ENCODE data around the gene RAMP1.

The RAMP1 gene

DNA sequence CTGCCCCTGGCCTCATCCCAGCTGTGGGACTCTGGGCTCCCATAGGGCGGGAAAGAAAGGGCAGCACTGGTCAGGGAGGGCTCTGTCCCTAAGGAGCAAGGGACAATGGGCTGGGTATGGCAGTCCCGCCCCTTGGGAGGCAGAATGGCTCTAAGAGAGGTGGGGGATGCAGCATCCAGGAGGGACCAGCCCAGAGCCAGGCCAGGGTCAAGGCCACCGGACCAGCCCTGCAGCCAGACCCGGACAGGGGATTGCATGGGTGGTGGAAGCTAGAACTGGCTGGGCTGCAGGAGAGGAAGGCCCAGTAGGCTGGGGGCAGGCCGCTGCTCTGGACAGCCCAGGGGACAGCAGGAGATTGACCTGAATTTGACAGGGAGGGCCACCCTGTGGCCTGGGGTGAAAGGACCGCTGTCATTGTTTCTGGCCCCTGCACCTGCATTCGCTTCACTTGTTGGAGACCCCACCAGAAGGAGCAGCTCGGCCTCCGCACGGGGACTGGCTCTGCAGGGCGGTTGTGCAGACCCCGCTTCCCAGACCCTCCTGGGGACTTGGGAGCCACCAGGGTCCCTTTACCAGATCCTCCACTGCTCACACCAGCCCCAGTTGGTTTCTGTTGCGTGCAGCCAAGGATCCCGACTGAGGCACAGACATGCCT lies 14.6 kb downstream of the RAMP1 start:
- peaks cover 22% of the 10 kb centered on the region; the same call in 1 of the 2 replicates for H3K9me3 ChIP-seq (ENCODE audit: insufficient read depth, low read length)
- H3K9ac ChIP-seq (ENCODE audit: insufficient read length, low read depth): no peak overlapping the region
- H3K36me3 ChIP-seq (ENCODE audit: insufficient read depth, insufficient read length, low read length): no peaks in the 10 kb centered on the region
- no peak for DNase-seq (ENCODE audit: low read depth, low spot score)
- H3K4me3 ChIP-seq (ENCODE audit: insufficient read length, low read depth): no peak overlapping the region
- H3K27me3 ChIP-seq (ENCODE audit: insufficient read depth, insufficient read length): no peaks in the 10 kb centered on the region
- TF ChIP-seq ZNF274 (IDR thresholded peaks at IDR 0.05; ENCODE audit: low read depth, low read length) (no peak), SUZ12 (IDR thresholded peaks at IDR 0.05; ENCODE audit: extremely low read depth, insufficient read depth, insufficient read length) (no peak), YY1 (IDR thresholded peaks at IDR 0.05; ENCODE audit: insufficient read depth, insufficient read length) (no peak)
- peaks cover 15% of the 10 kb centered on the region for H3K4me1 ChIP-seq (ENCODE audit: insufficient read depth, insufficient read length)

DNA sequence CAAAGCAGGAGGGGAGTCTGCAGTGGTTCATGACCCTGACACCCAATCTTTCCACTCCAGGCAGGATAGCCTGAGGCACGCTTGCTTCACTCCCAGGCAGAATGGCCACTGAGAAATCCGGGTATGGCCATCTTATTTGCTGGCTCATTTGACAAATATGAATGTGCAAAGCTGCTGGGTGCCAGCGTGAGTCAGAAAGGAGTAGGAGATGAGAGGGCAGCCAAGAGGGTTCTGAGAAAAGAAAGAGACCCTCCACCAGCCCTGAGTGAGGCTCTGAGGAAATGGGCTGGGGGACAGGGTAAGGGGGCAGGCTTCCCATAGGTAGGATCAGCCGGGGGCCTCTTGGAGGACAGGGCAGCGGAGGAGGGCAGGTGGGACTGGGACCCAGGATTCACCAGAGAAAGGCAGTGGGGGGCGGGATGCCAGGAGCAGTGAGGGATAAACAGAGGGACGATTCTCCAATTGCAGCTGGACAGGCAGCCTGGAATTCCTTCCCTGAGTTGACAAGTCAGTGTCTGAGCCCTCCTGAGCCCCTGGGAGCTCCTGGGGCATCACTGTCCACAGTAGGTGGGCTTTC lies 15.2 kb downstream of the RAMP1 start:
- no peaks in the 10 kb centered on the region for H3K27me3 ChIP-seq (ENCODE audit: insufficient read depth, insufficient read length)
- H3K4me1 ChIP-seq (ENCODE audit: insufficient read depth, insufficient read length): peaks cover 15% of the 10 kb centered on the region
- H3K4me3 ChIP-seq (ENCODE audit: insufficient read length, low read depth): no peak overlapping the region
- no peak for DNase-seq (ENCODE audit: low read depth, low spot score)
- H3K9ac ChIP-seq (ENCODE audit: insufficient read length, low read depth): no peak overlapping the region
- no peak for TF ChIP-seq ZNF274 (IDR thresholded peaks at IDR 0.05; ENCODE audit: low read depth, low read length)
- TF ChIP-seq YY1 (IDR thresholded peaks at IDR 0.05; ENCODE audit: insufficient read depth, insufficient read length): no peak
- no peak for TF ChIP-seq SUZ12 (IDR thresholded peaks at IDR 0.05; ENCODE audit: extremely low read depth, insufficient read depth, insufficient read length)
- peaks cover 22% of the 10 kb centered on the region; the same call in 1 of the 2 replicates for H3K9me3 ChIP-seq (ENCODE audit: insufficient read depth, low read length)
- H3K36me3 ChIP-seq (ENCODE audit: insufficient read depth, insufficient read length, low read length): no peaks in the 10 kb centered on the region

DNA sequence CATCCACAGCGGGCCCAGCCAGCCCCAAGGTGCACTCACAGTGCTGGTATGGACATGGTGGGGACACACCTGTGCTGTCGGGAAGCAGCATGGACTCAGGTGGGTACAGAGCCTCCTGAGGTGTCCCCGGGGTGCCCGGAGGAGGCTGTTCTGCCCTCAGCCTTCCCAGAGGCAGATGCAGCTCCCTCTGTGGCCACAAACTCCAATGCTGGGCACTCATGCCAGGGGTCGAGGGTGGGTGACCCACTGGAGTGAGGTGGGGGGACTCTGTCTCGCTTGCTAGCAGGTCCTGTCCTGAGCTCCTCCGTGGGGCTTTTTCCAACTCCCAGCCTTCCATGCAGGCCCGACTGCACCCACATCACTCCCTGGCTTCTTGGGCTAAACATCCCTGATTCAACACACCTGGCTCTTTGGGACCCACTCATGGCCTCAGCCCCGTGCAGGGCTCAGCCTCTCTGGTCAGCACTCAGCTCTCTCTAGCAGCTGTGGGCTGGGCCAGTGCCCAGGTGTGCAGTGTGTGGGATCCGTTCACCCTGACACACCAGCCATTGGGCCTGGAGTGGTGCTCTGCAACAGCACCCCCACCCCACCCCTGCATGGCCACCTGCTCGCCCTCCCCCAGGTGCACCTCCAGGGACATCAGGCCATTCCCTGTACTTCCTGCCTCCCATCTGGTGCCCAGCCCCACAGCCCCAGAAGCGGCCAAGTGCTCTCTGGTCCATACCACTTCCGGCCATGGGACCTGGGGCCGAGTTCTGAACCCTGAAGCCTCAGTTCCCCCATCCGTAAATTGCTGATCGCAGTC lies 16.0 kb downstream of the RAMP1 start:
- no peaks in the 10 kb centered on the region for H3K27me3 ChIP-seq (ENCODE audit: insufficient read depth, insufficient read length)
- H3K36me3 ChIP-seq (ENCODE audit: insufficient read depth, insufficient read length, low read length): no peaks in the 10 kb centered on the region
- H3K9ac ChIP-seq (ENCODE audit: insufficient read length, low read depth): no peak overlapping the region
- peaks cover 22% of the 10 kb centered on the region; the same call in 1 of the 2 replicates for H3K9me3 ChIP-seq (ENCODE audit: insufficient read depth, low read length)
- H3K4me3 ChIP-seq (ENCODE audit: insufficient read length, low read depth): no peak overlapping the region
- H3K4me1 ChIP-seq (ENCODE audit: insufficient read depth, insufficient read length): peaks cover 16% of the 10 kb centered on the region
- DNase-seq (ENCODE audit: low read depth, low spot score): no peak
- no peak for TF ChIP-seq ZNF274 (IDR thresholded peaks at IDR 0.05; ENCODE audit: low read depth, low read length)
- TF ChIP-seq SUZ12 (IDR thresholded peaks at IDR 0.05; ENCODE audit: extremely low read depth, insufficient read depth, insufficient read length): no peak
- no peak for TF ChIP-seq YY1 (IDR thresholded peaks at IDR 0.05; ENCODE audit: insufficient read depth, insufficient read length)

DNA sequence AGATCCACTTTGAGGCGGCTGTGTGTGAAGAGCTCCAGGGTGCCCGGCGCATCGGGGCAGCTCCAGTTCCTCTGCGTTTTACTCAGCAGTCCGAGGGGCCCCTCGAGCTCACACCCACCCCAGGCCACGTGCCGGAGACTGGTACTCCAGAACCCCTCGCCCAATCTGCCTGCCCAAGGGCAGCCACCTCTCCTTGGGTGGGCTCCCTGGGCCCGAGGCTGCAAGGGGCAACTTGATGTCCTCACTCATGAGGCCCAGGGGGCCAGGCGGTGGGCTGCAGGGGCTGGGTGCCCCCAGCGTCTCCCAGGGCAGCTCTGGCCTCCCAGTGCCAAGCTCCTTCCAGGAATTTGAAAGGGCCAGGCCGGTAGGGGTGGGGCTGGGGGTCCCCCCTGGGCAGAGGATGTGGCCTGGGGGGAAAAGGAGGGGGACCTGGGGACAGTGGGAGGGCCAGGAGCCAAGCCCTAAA lies 16.7 kb downstream of the RAMP1 start:
- H3K9ac ChIP-seq (ENCODE audit: insufficient read length, low read depth): peak overlapping the region; percentile 33
- H3K27me3 ChIP-seq (ENCODE audit: insufficient read depth, insufficient read length): no peaks in the 10 kb centered on the region
- no peak for DNase-seq (ENCODE audit: low read depth, low spot score)
- TF ChIP-seq YY1 (IDR thresholded peaks at IDR 0.05; ENCODE audit: insufficient read depth, insufficient read length): no peak
- TF ChIP-seq ZNF274 (IDR thresholded peaks at IDR 0.05; ENCODE audit: low read depth, low read length): no peak
- no peak for TF ChIP-seq SUZ12 (IDR thresholded peaks at IDR 0.05; ENCODE audit: extremely low read depth, insufficient read depth, insufficient read length)
- no peak overlapping the region for H3K4me3 ChIP-seq (ENCODE audit: insufficient read length, low read depth)
- no peaks in the 10 kb centered on the region for H3K36me3 ChIP-seq (ENCODE audit: insufficient read depth, insufficient read length, low read length)
- peaks cover 22% of the 10 kb centered on the region; the same call in 1 of the 2 replicates for H3K9me3 ChIP-seq (ENCODE audit: insufficient read depth, low read length)
- H3K4me1 ChIP-seq (ENCODE audit: insufficient read depth, insufficient read length): peaks cover 20% of the 10 kb centered on the region

DNA sequence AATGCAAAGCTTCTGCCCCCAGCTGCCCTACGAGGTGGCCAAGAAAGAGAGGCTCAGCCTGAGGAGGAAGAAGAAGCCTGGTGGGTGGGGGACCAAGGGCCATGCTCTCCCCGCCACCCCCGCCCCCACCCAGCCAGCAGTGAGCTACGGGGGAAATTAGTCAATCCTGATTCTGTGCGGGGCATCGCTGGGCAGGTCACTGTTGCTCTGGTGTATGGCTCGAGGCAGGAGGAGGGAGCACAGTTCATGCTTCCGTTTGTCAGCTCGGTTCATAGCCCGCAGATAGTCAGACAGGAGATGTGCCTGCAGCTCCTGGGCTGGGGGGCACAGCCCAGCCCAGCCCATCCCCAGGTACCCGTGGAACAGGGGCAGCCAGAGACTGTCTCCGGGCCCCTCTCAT lies 17.1 kb downstream of the RAMP1 start:
- Histone ChIP-seq H3K36me3 (ENCODE audit: insufficient read depth, insufficient read length, low read length) (no peaks in the 10 kb centered on the region), H3K9ac (ENCODE audit: insufficient read length, low read depth) (peak overlapping the region; percentile 33), H3K4me3 (ENCODE audit: insufficient read length, low read depth) (no peak overlapping the region), H3K4me1 (ENCODE audit: insufficient read depth, insufficient read length) (peaks cover 20% of the 10 kb centered on the region), H3K9me3 (ENCODE audit: insufficient read depth, low read length) (peaks cover 18% of the 10 kb centered on the region; the same call in 1 of the 2 replicates), H3K27me3 (ENCODE audit: insufficient read depth, insufficient read length) (no peaks in the 10 kb centered on the region)
- DNase-seq (ENCODE audit: low read depth, low spot score): no peak
- no peak for TF ChIP-seq ZNF274 (IDR thresholded peaks at IDR 0.05; ENCODE audit: low read depth, low read length)
- TF ChIP-seq SUZ12 (IDR thresholded peaks at IDR 0.05; ENCODE audit: extremely low read depth, insufficient read depth, insufficient read length): no peak
- no peak for TF ChIP-seq YY1 (IDR thresholded peaks at IDR 0.05; ENCODE audit: insufficient read depth, insufficient read length)

DNA sequence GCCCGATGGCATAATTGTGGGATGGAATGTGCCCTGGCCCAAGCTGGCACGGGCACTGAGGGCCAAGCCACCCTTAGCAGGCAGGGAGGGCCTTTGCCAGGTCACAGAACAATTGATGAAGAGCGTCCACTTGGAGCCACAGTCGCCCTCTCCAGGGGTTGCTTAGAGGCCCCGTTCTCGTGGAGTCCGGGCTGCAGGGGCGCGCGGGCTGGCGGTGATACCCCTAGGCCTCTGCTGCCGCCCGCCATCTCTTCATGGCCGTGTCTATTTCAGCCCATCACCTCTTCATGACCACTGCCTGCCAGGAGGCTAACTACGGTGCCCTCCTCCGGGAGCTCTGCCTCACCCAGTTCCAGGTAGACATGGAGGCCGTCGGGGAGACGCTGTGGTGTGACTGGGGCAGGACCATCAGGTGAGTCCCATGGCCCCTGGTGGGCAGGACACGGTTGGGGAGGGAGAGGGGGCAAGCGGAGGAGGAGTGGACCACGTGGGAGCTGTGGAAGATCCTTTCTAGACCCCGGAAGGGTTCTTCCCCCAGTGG lies 17.6 kb downstream of the RAMP1 start:
- DNase-seq (ENCODE audit: low read depth, low spot score): no peak
- Histone ChIP-seq H3K27me3 (ENCODE audit: insufficient read depth, insufficient read length) (no peaks in the 10 kb centered on the region), H3K4me3 (ENCODE audit: insufficient read length, low read depth) (no peak overlapping the region), H3K4me1 (ENCODE audit: insufficient read depth, insufficient read length) (peaks cover 20% of the 10 kb centered on the region), H3K36me3 (ENCODE audit: insufficient read depth, insufficient read length, low read length) (no peaks in the 10 kb centered on the region), H3K9me3 (ENCODE audit: insufficient read depth, low read length) (peaks cover 15% of the 10 kb centered on the region; the same call in 1 of the 2 replicates), H3K9ac (ENCODE audit: insufficient read length, low read depth) (no peak overlapping the region)
- TF ChIP-seq YY1 (IDR thresholded peaks at IDR 0.05; ENCODE audit: insufficient read depth, insufficient read length) (no peak), SUZ12 (IDR thresholded peaks at IDR 0.05; ENCODE audit: extremely low read depth, insufficient read depth, insufficient read length) (no peak), ZNF274 (IDR thresholded peaks at IDR 0.05; ENCODE audit: low read depth, low read length) (no peak)
